Activated CD8-positive, alpha-beta T cell treated with anti-CD3 and anti-CD28 coated beads for 36 hours (primary cell): Measurements from ENCODE around the gene BASP1. TPM values are rescaled to one million over a fixed set of nuclear protein-coding genes. Genes with fewer than 3 reads are reported as not detected.

ENCODE experiments used
- ATAC-seq: fragments of 200-7000 bp; cut with Tn5 transposase; one replicate; pipeline ENCODE4 v1.10.0; 2021; ENCODE audit warnings: mild to moderate bottlenecking, moderate library complexity
- CTCF ChIA-PET: fragments of 350-600 bp; sonication (Branson Sonifier 250); formaldehyde crosslinking; loops from one replicate; lab custom pipeline; 2021; ENCODE audit warnings: antibody characterized with exemption; lab: Charles Lee
- POLR2A ChIA-PET: fragments of 350-600 bp; sonication (Branson Sonifier 250); formaldehyde crosslinking; loops from one replicate; lab custom pipeline; 2021; ENCODE audit warnings: antibody characterized with exemption; lab: Charles Lee
- DNase-seq: peaks from one replicate; pipeline ENCODE4 v3.0.0-alpha.2; 2020
- H3K27ac Mint-ChIP-seq: one replicate; pipeline ENCODE4 v1.8.0; 2021; ENCODE audit warnings: mild to moderate bottlenecking, mixed read lengths
- H3K27me3 Mint-ChIP-seq: one replicate; pipeline ENCODE4 v1.8.0; 2021; ENCODE audit warnings: mixed read lengths
- H3K36me3 Mint-ChIP-seq: one replicate; pipeline ENCODE4 v1.8.0; 2021; ENCODE audit warnings: low read depth, mixed read lengths
- H3K4me1 Mint-ChIP-seq: one replicate; pipeline ENCODE4 v1.8.0; 2021; ENCODE audit warnings: low read depth, mixed read lengths
- H3K4me3 Mint-ChIP-seq: one replicate; pipeline ENCODE4 v1.8.0; 2021; ENCODE audit warnings: mild to moderate bottlenecking, moderate library complexity, mixed read lengths
- H3K9me3 Mint-ChIP-seq: one replicate; pipeline ENCODE4 v1.8.0; 2021; ENCODE audit warnings: mixed read lengths
- intact Hi-C: fragments of 100-400 bp; cut with micrococcal nuclease; formaldehyde crosslinking; loops from one replicate; pipeline ENCODE4 v1.10.0; 2022
- total RNA-seq, 2 experiments: library from RNA; stranded (reverse); gene quantifications; one replicate each; pipeline ENCODE4 v1.2.3, GENCODE V29; 2021
- TF ChIP-seq, protein P1 (sequence below): fragments of 200-600 bp; IDR thresholded peaks from one replicate; pipeline ENCODE4 v1.8.0; 2022; ENCODE audit warnings: antibody characterized with exemption, mild to moderate bottlenecking

BASP1 gene
- total RNA-seq, 2 experiments from 2014 or later = 0.18 to 0.47 TPM

DNA sequence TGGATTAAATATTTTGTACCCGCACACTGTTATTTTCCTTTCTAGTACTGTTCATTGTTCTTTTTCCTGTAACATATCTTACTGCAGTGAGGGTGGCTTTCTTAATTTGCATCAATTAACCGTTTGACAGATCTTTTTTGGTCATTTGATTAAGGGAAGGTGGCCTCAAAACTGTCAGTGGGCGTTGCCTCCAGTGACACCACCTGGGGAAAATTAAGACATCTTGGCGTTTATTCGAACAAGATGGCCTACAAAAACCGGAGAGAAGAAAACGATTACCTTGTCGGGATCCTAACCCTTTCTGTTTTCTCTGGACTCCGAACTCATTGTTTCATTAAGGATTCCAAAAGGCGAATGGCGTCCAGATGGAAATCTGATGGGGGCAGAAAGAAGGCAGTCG is 2.0 kb downstream of the BASP1 start:
- DNase-seq (no peak), ATAC-seq (no peak)
- H3K27me3 Mint-ChIP-seq = peaks cover 53% of the 10 kb centered on the region
- no peak overlapping the region for H3K27ac Mint-ChIP-seq
- ChIA-PET POLR2A (no interaction called here), CTCF (no interaction called here)
- no peaks in the 10 kb centered on the region for H3K9me3 Mint-ChIP-seq
- TF ChIP-seq, protein P1, sequence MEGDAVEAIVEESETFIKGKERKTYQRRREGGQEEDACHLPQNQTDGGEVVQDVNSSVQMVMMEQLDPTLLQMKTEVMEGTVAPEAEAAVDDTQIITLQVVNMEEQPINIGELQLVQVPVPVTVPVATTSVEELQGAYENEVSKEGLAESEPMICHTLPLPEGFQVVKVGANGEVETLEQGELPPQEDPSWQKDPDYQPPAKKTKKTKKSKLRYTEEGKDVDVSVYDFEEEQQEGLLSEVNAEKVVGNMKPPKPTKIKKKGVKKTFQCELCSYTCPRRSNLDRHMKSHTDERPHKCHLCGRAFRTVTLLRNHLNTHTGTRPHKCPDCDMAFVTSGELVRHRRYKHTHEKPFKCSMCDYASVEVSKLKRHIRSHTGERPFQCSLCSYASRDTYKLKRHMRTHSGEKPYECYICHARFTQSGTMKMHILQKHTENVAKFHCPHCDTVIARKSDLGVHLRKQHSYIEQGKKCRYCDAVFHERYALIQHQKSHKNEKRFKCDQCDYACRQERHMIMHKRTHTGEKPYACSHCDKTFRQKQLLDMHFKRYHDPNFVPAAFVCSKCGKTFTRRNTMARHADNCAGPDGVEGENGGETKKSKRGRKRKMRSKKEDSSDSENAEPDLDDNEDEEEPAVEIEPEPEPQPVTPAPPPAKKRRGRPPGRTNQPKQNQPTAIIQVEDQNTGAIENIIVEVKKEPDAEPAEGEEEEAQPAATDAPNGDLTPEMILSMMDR = no peak
- peaks cover 2% of the 10 kb centered on the region for H3K36me3 Mint-ChIP-seq
- intact Hi-C loops = loop anchor here (5.0 kb wide), 1 partner anchor 1093 kb away; no protein-coding TSS in a partner anchor
- no peak overlapping the region for H3K4me3 Mint-ChIP-seq
- H3K4me1 Mint-ChIP-seq = peaks cover 7% of the 10 kb centered on the region

DNA sequence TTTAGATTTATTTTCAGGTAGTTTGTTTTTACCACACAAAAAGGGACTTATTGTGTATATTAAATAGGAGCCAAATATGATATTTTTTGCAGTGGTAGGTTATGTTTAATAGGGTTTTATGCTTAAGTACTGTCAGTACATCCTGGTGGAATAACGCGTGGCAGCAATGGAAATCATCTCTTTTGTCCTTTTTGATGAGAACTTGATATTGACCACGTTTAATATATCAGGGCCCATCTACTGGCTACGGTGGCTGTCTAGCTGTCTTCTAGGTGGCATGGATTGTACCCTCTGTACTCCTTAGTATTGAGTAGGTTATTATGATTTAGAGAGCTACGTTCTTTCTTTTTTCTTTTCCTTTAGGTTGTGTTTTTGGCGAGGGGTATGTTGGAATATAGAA is 2.6 kb downstream of the BASP1 start:
- ATAC-seq (no peak), DNase-seq (no peak)
- Mint-ChIP-seq H3K27ac (no peak overlapping the region), H3K4me3 (no peak overlapping the region), H3K4me1 (peaks cover 7% of the 10 kb centered on the region), H3K27me3 (peaks cover 55% of the 10 kb centered on the region), H3K36me3 (peaks cover 2% of the 10 kb centered on the region), H3K9me3 (no peaks in the 10 kb centered on the region)
- intact Hi-C loops = loop anchor here (5.0 kb wide), 1 partner anchor 1092 kb away; no protein-coding TSS in a partner anchor
- TF ChIP-seq, protein P1 = no peak
- POLR2A ChIA-PET = no interaction called here
- CTCF ChIA-PET = no interaction called here

DNA sequence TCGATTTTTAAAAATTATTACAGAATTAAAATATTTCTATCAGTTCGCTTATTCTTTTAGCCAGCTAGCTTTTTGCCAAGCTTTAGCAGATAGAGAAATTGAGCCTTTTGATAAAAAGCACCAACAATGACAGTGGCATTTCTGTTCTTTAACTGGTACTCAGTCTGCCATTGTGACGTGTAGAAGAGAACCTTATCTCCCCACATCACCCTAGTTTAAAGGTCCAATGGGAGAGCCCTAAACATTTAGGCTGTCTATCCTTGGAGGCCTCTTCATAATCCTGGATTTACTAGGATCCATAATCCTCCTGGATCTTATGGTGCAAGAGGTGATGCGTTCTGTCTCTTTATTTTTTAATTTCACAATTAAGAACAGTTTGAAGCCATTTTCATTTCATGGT is 3.0 kb downstream of the BASP1 start:
- peaks cover 2% of the 10 kb centered on the region for H3K36me3 Mint-ChIP-seq
- ATAC-seq (no peak), DNase-seq (no peak)
- no peak overlapping the region for H3K27ac Mint-ChIP-seq
- TF ChIP-seq, protein P1 = no peak
- peaks cover 50% of the 10 kb centered on the region for H3K27me3 Mint-ChIP-seq
- H3K9me3 Mint-ChIP-seq = no peaks in the 10 kb centered on the region
- intact Hi-C loops = no loop called here
- no peak overlapping the region for H3K4me3 Mint-ChIP-seq
- ChIA-PET POLR2A (no interaction called here), CTCF (no interaction called here)
- peaks cover 7% of the 10 kb centered on the region for H3K4me1 Mint-ChIP-seq

DNA sequence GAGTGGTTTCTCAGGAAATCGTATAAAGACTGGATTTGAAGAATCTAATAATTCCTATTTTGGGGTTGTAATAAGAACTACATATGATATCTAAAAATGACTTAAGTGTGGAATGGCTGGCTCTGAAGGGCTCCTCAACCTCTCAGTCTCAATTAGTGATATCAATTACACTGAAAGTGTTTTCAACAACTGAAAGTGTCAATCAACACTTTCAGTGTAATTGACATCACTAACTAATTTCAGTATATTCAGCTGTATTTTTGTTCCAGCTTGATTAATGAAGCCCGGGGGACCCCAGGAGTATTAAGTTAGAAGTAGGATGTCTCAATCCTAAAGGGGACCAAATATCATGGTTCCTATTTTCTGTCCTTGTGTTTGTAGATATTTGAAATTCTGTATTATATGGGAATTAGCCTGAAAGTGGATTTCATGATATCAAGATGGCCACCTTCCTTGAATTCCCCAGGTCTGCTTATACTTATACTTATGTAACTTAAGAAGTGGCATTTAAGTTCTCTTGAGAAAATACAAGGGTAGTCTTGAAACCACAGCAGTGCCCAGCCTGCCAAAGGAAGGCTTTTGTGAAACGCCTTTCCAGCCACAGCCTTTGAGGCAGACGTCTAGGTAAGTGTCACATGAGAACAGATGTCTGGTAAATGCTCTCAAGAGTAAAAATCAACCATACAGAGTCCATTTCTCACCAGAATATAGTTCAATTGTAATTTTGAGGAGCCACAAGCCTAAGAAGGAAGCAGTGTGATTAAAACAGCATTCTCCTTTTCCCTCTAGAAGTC is 4.6 kb downstream of the BASP1 start:
- no peak overlapping the region for H3K4me3 Mint-ChIP-seq
- ATAC-seq (no peak), DNase-seq (no peak)
- CTCF ChIA-PET = no interaction called here
- H3K27ac Mint-ChIP-seq = no peak overlapping the region
- H3K36me3 Mint-ChIP-seq = peaks cover 2% of the 10 kb centered on the region
- intact Hi-C loops = no loop called here
- peaks cover 36% of the 10 kb centered on the region for H3K27me3 Mint-ChIP-seq
- peaks cover 4% of the 10 kb centered on the region for H3K4me1 Mint-ChIP-seq
- no peaks in the 10 kb centered on the region for H3K9me3 Mint-ChIP-seq
- POLR2A ChIA-PET = no interaction called here
- TF ChIP-seq, protein P1 = no peak

DNA sequence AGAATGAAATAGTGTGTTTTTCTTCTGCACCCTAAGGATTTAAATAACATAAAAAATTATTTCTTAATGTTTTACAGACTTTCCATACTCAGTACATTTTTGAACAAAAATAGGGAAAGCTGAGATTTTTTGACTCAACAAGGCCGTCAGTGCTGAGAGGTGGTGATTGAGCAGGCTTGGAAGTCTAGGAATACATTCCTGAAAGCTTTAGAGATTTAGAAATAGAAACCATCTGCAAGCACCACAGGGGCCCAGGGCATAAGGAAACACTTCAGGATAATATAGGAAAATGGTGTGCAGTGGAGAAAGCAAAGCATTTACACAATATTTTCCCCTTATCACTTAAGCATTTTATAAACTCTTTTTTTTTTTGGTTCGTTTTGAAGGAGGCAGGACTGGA is 5.2 kb downstream of the BASP1 start:
- CTCF ChIA-PET = no interaction called here
- peaks cover 4% of the 10 kb centered on the region for H3K4me1 Mint-ChIP-seq
- POLR2A ChIA-PET = no interaction called here
- TF ChIP-seq, protein P1 = no peak
- H3K27ac Mint-ChIP-seq = no peak overlapping the region
- ATAC-seq (no peak), DNase-seq (no peak)
- H3K27me3 Mint-ChIP-seq = peaks cover 35% of the 10 kb centered on the region
- H3K9me3 Mint-ChIP-seq = no peaks in the 10 kb centered on the region
- H3K4me3 Mint-ChIP-seq = no peak overlapping the region
- H3K36me3 Mint-ChIP-seq = peaks cover 2% of the 10 kb centered on the region
- intact Hi-C loops = no loop called here
